ENCODE measurements around the gene PAPOLA. TPM values are rescaled to one million over a fixed set of nuclear protein-coding genes. Genes with fewer than 3 reads are reported as not detected.

Gene PAPOLA
- total and polyA plus RNA-seq, 9 of the 15 experiments (the other 6 are each of a cell fraction or from before 2014, with no cell fraction given) = 51.1 to 199 (median 95.8) TPM

DNA sequence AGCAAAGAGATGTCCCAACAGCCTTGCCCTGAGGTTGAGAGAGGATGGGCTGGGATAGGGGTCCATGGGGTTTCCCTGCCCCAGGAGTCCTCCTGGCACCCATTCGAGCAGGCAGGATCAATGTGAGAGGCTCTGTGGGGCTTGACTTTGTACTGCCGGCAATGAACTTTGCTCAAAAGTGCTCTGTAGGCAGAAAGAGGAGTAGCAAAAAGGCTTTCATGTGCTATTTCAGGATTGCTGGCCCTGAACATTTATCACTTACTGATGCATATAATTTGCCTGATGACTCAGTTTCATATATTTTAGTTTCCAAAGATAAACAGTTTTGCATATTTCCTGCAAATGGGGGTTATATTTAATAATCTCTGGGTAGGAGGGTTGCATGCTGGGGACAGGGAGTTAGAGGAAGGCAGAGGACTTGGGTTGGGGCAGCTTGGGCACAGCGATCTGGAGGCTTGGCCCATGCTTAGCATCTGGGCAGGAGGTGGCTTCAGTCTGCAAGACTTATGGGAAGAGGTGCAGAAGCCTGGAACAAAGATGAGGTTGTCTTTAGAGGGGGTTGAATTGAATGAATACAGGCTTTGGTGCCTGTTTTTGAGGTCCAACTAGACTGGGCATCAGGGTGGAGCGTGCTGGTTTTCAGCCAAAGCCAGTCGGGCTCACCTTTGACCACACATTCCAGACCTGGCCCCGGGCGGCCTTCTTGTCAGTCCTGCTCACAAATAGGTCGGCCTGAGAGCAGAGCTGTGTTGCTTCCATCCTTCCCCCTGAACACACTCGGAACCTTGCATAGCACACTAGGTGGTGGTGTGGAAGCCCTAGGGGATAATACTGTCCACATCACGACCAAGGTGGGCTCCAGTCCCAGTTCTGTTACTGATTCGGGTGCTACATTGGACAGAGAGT lies 101.4 kb downstream of the PAPOLA start:
- H3K27me3 ChIP-seq (ENCODE audit: control insufficient read depth in 2 of 2, insufficient read depth in 2 of 2, low read length in 2 of 2) = peaks cover 14 to 81% of the 10 kb centered on the region in 2 experiments; a peak in 4 of 5 replicates
- no peaks in the 10 kb centered on the region for H3K36me3 ChIP-seq (ENCODE audit: control insufficient read depth, insufficient read depth, low read length)
- no peak overlapping the region for H3K4me2 ChIP-seq (ENCODE audit: insufficient read depth, low read length)
- H3K79me2 ChIP-seq (ENCODE audit: control insufficient read depth, insufficient read depth, low read length) = no peaks in the 10 kb centered on the region
- no peak for DNase-seq (ENCODE audit: extremely low read depth in 1 of 4, low spot score in 3 of 4)
- no peaks in the 10 kb centered on the region for H3K9me1 ChIP-seq (ENCODE audit: control insufficient read depth, insufficient read depth, low read length)
- H3K4me3 ChIP-seq = no peak overlapping the region
- no TSS peak for BruUV-seq (replicated peaks)
- ATAC-seq = no peak
- 0 out of 2 replicates have a peak, but pooled peaks cover 4% of the 10 kb centered on the region for H4K20me1 ChIP-seq (replicated peaks; ENCODE audit: control insufficient read depth, insufficient read depth, low read length)
- in situ Hi-C loops (cut with MboI) = no loop called here
- no peaks in the 10 kb centered on the region; a peak in 1 of 5 replicates for H3K4me1 ChIP-seq (replicated peaks in 1 of 2; ENCODE audit: control insufficient read depth in 2 of 2, insufficient read depth in 2 of 2, low read length in 2 of 2)
- under 1% methylated on average over 11 of the region's 11 CpGs for WGBS (ENCODE audit: insufficient coverage, low coverage, missing lambda C conversion rate)
- H2AFZ ChIP-seq (ENCODE audit: low read depth, low read length) = no peak overlapping the region
- no peak overlapping the region for H3K27ac ChIP-seq (ENCODE audit: extremely low read depth, low read depth, low read length)
- FAIRE-seq = no peak
- CTCF ChIA-PET (ENCODE audit: low intra/inter-chr PET ratio) = no interaction called here
- H3K9me3 ChIP-seq (replicated peaks; ENCODE audit: control insufficient read depth, insufficient read depth, low read depth, low read length) = no peaks in the 10 kb centered on the region
- POLR2A ChIA-PET = no interaction called here
- intact Hi-C loops (cut with micrococcal nuclease) = no loop called here
- H3K9ac ChIP-seq (ENCODE audit: insufficient read depth in 1 of 2, low read depth in 2 of 2, low read length in 2 of 2) = no peak overlapping the region
- no peak for TF ChIP-seq DIDO1 (tag; IDR thresholded peaks at IDR 0.05; ENCODE audit: low read depth)
- TF ChIP-seq HMGN3 (IDR thresholded peaks at IDR 0.05; ENCODE audit: borderline replicate concordance, extremely low read depth, insufficient read length, low read depth, low read length) = no peak
- no peak for TF ChIP-seq PHF21A (IDR thresholded peaks at IDR 0.05; ENCODE audit: borderline replicate concordance, low read depth)
- TF ChIP-seq, protein P1, sequence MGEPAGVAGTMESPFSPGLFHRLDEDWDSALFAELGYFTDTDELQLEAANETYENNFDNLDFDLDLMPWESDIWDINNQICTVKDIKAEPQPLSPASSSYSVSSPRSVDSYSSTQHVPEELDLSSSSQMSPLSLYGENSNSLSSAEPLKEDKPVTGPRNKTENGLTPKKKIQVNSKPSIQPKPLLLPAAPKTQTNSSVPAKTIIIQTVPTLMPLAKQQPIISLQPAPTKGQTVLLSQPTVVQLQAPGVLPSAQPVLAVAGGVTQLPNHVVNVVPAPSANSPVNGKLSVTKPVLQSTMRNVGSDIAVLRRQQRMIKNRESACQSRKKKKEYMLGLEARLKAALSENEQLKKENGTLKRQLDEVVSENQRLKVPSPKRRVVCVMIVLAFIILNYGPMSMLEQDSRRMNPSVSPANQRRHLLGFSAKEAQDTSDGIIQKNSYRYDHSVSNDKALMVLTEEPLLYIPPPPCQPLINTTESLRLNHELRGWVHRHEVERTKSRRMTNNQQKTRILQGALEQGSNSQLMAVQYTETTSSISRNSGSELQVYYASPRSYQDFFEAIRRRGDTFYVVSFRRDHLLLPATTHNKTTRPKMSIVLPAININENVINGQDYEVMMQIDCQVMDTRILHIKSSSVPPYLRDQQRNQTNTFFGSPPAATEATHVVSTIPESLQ (CRISPR knock-in tag; IDR thresholded peaks at IDR 0.05) = no peak
- no peak for TF ChIP-seq ZNF23 (CRISPR knock-in tag; IDR thresholded peaks at IDR 0.05)
- TF ChIP-seq ARNT (IDR thresholded peaks at IDR 0.05) = no peak
- no peak for TF ChIP-seq NCOA4 (IDR thresholded peaks at IDR 0.05; ENCODE audit: partially characterized antibody)
- TF ChIP-seq ZNF431 (CRISPR knock-in tag; IDR thresholded peaks at IDR 0.05) = no peak
- no peak for TF ChIP-seq SMARCA4 (IDR thresholded peaks at IDR 0.05)
- TF ChIP-seq, protein P2, sequence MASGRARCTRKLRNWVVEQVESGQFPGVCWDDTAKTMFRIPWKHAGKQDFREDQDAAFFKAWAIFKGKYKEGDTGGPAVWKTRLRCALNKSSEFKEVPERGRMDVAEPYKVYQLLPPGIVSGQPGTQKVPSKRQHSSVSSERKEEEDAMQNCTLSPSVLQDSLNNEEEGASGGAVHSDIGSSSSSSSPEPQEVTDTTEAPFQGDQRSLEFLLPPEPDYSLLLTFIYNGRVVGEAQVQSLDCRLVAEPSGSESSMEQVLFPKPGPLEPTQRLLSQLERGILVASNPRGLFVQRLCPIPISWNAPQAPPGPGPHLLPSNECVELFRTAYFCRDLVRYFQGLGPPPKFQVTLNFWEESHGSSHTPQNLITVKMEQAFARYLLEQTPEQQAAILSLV (tag; IDR thresholded peaks at IDR 0.05) = no peak
- no peak for TF ChIP-seq HDAC8 (tag; IDR thresholded peaks at IDR 0.05)
- TF ChIP-seq TBP (optimal IDR thresholded peaks at IDR 0.05; ENCODE audit: low read depth, low read length) = no peak
- no peak for TF ChIP-seq HNRNPUL1 (IDR thresholded peaks at IDR 0.05; ENCODE audit: low read length)
- TF ChIP-seq, protein P3, sequence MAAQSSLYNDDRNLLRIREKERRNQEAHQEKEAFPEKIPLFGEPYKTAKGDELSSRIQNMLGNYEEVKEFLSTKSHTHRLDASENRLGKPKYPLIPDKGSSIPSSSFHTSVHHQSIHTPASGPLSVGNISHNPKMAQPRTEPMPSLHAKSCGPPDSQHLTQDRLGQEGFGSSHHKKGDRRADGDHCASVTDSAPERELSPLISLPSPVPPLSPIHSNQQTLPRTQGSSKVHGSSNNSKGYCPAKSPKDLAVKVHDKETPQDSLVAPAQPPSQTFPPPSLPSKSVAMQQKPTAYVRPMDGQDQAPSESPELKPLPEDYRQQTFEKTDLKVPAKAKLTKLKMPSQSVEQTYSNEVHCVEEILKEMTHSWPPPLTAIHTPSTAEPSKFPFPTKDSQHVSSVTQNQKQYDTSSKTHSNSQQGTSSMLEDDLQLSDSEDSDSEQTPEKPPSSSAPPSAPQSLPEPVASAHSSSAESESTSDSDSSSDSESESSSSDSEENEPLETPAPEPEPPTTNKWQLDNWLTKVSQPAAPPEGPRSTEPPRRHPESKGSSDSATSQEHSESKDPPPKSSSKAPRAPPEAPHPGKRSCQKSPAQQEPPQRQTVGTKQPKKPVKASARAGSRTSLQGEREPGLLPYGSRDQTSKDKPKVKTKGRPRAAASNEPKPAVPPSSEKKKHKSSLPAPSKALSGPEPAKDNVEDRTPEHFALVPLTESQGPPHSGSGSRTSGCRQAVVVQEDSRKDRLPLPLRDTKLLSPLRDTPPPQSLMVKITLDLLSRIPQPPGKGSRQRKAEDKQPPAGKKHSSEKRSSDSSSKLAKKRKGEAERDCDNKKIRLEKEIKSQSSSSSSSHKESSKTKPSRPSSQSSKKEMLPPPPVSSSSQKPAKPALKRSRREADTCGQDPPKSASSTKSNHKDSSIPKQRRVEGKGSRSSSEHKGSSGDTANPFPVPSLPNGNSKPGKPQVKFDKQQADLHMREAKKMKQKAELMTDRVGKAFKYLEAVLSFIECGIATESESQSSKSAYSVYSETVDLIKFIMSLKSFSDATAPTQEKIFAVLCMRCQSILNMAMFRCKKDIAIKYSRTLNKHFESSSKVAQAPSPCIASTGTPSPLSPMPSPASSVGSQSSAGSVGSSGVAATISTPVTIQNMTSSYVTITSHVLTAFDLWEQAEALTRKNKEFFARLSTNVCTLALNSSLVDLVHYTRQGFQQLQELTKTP (IDR thresholded peaks at IDR 0.05; ENCODE audit: low read depth in 1 of 2, partially characterized antibody in 2 of 2) = no peak
- no peak for TF ChIP-seq GTF2E2 (tag; IDR thresholded peaks at IDR 0.05)

Data from K562 (cell line).